Measurements from ENCODE around the gene C19orf67.
"Not testable (repeated sequence)": the region's sequence is repeated elsewhere in the genome, so short reads cannot be mapped to it uniquely, and the experiment has no call there.

C19orf67 gene

DNA sequence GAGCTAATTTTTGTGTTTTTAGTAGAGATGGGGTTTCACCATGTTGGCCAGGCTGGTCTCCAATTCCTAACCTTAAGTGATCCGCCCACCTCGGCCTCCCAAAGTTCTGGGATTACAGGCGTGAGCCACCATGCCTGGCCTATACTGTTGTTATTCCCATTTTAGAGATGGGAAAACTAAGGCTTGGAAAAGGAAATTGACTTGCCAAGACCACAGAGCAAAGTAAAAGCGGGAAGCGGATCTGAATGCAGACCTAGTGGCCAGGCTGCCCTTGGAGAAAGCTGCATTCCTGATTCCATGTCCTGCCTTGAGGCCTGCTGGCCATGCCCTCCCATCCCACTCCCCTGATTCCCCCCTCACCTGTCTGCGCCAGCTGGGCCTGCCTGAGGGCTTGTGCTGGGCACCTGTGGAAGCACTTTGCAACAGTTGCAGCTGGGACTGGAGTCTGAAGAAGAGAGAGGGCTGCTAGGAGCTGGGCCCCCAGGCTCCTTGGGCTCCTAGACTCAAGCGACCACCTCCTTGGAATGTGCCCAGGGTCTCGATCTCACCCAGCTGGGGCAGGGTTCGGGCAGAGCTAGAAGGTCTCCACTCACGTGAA is 29.4 kb downstream of the C19orf67 start:
- no peak for DNase-seq (ENCODE audit: low spot score)

GRCh38 chr19:14055396-14055795 is 30.2 kb downstream of the C19orf67 start:
- DNase-seq (ENCODE audit: low spot score): no peak

DNA sequence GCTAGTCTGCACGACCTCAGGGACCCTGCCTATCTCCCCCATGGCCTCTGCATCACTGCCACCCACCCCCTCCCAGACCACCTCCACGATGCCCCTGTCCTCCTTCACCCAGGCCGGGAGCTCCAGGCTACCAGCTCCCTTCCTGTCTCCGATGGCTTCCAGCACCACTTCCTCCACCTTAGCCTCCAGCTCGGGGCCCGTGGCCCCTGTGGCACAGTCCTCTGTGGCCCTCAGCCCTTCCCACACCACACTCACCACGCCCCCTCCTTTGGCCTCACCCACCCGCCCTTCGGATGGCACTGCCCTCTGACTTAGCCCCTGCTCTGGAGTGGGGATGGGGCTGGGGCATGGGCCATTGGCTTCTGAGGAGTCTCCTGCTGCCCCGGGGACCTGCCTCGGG is 30.9 kb downstream of the C19orf67 start:
- DNase-seq (ENCODE audit: low spot score): no peak

GRCh38 chr19:14054099-14054498 is 31.5 kb downstream of the C19orf67 start:
- DNase-seq (ENCODE audit: low spot score): no peak

- DNase-seq (ENCODE audit: low spot score): no peak
Measured at GRCh38 chr19:14053500-14053899, 32.1 kb downstream of the C19orf67 start.

- DNase-seq (ENCODE audit: low spot score): no peak
Measured at GRCh38 chr19:14053032-14053431, 32.6 kb downstream of the C19orf67 start.

DNA sequence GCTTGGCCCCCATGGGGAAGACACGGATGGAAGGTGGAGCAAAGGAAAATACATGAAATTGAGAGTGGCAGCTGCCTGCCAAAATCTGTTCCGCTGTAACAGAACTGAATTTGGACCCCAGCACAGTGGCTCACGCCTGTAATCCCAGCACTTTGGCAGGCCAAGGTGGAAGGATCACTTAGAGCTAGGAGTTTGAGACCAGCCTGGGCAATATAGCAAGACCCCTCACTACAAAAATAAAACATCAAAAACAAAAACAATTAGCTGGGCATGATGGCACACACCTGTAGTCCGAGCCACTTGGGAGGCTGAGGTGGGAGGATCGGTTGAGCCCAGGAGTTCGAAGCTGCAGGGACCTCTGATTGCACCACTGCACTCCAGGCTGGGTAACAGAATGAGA is 33.1 kb downstream of the C19orf67 start:
- DNase-seq (ENCODE audit: low spot score): no peak

- no peak for DNase-seq (ENCODE audit: low spot score)
Measured at GRCh38 chr19:14051980-14052379, 33.6 kb downstream of the C19orf67 start.

DNA sequence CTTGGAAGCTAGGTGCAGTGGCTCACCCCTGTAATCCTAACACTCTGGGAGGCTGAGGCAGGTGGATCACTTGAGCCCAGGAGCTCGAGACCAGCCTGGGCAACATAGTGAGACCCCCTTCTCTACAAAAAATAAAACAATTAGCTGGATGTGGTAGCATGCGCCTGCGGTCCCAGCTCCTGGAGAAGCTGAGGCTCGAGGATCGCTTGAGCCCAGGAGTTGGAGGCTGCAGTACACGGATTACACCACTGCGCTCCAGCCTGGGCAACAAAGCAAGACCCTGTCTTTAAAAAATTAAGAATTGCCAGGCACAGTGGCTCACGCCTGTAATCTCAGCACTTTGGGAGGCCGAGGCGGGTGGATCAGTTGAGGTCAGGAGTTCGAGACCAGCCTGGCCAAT is 34.6 kb downstream of the C19orf67 start:
- not testable (repeated sequence) for DNase-seq (ENCODE audit: low spot score)

- no peak for DNase-seq (ENCODE audit: low spot score)
Measured at GRCh38 chr19:14050512-14050911, 35.1 kb downstream of the C19orf67 start.

GRCh38 chr19:14048443-14049153 is 37.0 kb downstream of the C19orf67 start:
- peak; percentile 81 for DNase-seq (ENCODE audit: low spot score)

DNA sequence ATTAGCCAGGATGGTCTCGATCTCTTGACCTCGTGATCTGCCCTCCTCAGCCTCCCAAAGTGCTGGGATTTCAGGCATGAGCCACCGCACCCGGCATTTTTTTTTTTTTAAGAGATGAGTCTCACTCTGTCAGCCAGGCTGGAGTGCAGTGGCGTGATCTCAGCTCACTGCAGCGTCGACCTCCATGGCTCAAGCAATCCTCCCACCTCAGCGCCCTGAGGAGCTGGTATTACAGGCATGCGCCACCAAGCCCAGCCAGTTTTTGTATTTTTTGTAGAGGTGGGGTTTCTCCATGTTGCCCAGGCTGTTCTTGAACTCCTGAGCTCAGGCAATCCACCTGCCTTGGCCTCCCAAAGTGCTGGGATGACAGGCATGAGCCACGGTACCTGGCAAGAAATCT is 37.7 kb downstream of the C19orf67 start:
- DNase-seq (ENCODE audit: low spot score): not testable (repeated sequence)

GRCh38 chr19:14042659-14043608 is 42.6 kb downstream of the C19orf67 start:
- DNase-seq (ENCODE audit: low spot score): peak; percentile 70

DNA sequence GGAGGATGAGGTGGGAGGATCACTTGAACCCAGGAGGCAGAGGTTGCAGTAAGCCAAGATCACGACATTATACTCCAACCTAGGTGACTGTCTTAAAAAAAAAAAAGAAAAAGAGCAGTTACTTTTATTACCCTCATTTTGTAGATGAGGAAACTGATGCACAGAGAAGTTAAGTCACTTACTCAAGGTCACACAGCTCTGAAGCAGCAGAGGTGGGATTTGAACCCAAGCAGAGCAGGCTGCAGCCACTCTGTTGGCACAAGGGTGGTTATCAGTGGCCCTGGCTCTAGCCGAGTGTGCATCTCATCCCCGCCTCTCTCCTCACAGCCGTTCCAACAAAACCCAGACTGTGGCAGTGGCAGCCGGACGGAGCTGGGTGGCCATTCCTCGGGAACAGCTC is 46.4 kb downstream of the C19orf67 start:
- DNase-seq (ENCODE audit: low spot score): no peak

DNA sequence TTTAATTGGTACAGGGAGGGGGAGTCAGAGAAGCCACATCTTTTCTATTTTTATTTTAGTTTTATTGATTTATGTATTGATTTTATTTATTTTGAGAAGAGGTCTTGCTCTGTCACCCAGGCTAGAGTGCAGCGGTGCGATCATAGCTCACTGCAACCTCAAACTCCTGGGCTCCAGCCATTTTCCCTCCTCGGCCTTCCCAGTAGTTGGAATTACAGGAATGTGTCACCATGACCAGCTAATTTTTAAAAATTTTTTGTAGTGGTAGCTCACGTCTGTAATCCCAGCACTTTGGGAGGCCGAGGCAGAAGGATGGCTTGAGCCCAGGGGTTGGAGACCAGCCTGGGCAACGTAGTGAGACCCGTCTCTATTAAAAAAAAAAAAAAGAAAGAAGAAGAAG is 49.9 kb downstream of the C19orf67 start:
- DNase-seq (ENCODE audit: low spot score): no peak

DNA sequence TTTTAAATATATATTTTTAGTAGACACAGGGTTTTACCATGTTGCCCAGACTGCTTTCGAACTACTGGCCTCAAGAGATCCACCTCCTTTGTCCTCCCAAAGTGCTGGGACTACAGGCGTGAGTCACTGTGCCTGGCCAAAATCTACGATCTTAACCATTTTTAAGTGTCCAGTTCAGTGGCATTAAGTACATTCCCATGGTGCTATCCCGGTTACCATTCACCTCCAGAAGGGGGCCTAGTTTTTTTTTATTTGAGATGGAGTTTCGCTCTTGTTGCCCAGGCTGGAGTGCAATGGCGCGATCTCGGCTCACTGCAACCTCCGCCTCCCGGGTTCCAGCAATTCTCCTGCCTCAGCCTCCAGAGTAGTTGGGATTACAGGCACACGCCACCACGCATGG is 50.4 kb downstream of the C19orf67 start:
- DNase-seq (ENCODE audit: low spot score): not testable (repeated sequence)

- DNase-seq (ENCODE audit: low spot score): no peak
Measured at GRCh38 chr19:14033946-14034345, 51.6 kb downstream of the C19orf67 start.

- peak; percentile 85 for DNase-seq (ENCODE audit: low spot score)
Measured at GRCh38 chr19:14031719-14032480, 53.7 kb downstream of the C19orf67 start, which contains the start of gene IL27RA. IL27RA (plus strand) TSS chr19:14031762; CDS start chr19:14031873, 111 bp downstream.
